SHP77 (cell line): ENCODE results near the gene NAA35.
"Not testable (repeated sequence)": the region's sequence is repeated elsewhere in the genome, so short reads cannot be mapped to it uniquely, and the experiment has no call there.

ENCODE experiments used
- DNase-seq, 2 experiments: peaks; one replicate each; lab custom pipeline; 2025; lab: John Stamatoyannopoulos, UW

NAA35 gene

GRCh38 chr9:86034863-86035734 lies 94.2 kb downstream of the NAA35 start:
- DNase-seq = peak; percentile 19 to 23

GRCh38 chr9:86035827-86036440 lies 95.0 kb downstream of the NAA35 start:
- no peak for DNase-seq

- peak; percentile 18 to 31 for DNase-seq
Measured at GRCh38 chr9:86036555-86036954, 95.6 kb downstream of the NAA35 start.

- no peak for DNase-seq
Measured at GRCh38 chr9:86039991-86040860, 99.3 kb downstream of the NAA35 start.

GRCh38 chr9:86040861-86041155 lies 99.9 kb downstream of the NAA35 start:
- no peak for DNase-seq

GRCh38 chr9:86041311-86041741 lies 100.4 kb downstream of the NAA35 start:
- DNase-seq = no peak

GRCh38 chr9:86042199-86042978 lies 101.4 kb downstream of the NAA35 start:
- no peak for DNase-seq

- no peak for DNase-seq
Measured at GRCh38 chr9:86043586-86043985, 102.6 kb downstream of the NAA35 start.

- no peak for DNase-seq
Measured at GRCh38 chr9:86043999-86044398, 103.1 kb downstream of the NAA35 start.

- no peak for DNase-seq
Measured at GRCh38 chr9:86045654-86046053, 104.7 kb downstream of the NAA35 start.

GRCh38 chr9:86046071-86046636 lies 105.2 kb downstream of the NAA35 start:
- DNase-seq = no peak

GRCh38 chr9:86046930-86047341 lies 106.0 kb downstream of the NAA35 start:
- DNase-seq = no peak

GRCh38 chr9:86047361-86047760 lies 106.4 kb downstream of the NAA35 start:
- no peak for DNase-seq

GRCh38 chr9:86048018-86048742 lies 107.2 kb downstream of the NAA35 start:
- DNase-seq = not testable (repeated sequence)

GRCh38 chr9:86052556-86053468 lies 111.9 kb downstream of the NAA35 start:
- no peak for DNase-seq

GRCh38 chr9:86054695-86055094 lies 113.7 kb downstream of the NAA35 start:
- DNase-seq = no peak

GRCh38 chr9:86057491-86057890 lies 116.5 kb downstream of the NAA35 start:
- DNase-seq = no peak

- DNase-seq = no peak
Measured at GRCh38 chr9:86061972-86062739, 121.2 kb downstream of the NAA35 start.
